ENCODE results near the gene MRPL12. TPM values are rescaled to one million over a fixed set of nuclear protein-coding genes. Genes with fewer than 3 reads are reported as not detected.

The MRPL12 gene
- total and polyA plus RNA-seq, 2 of the 13 experiments (the other 11 are each of a cell fraction or from before 2014, with no cell fraction given): 39.1 to 94.1 TPM

- TF ChIP-seq ZNF790 (CRISPR knock-in tag; IDR thresholded peaks at IDR 0.05; ENCODE audit: borderline replicate concordance): peak; percentile 88; the same call in 1 of the 2 replicates
- TF ChIP-seq CENPX (CRISPR knock-in tag; IDR thresholded peaks at IDR 0.05): no peak
- peak; percentile 95 for TF ChIP-seq NKX3-1 (CRISPR knock-in tag; IDR thresholded peaks at IDR 0.05)
Measured at GRCh38 chr17:81702934-81703746, at the start of gene MRPL12 (continued).

- ATAC-seq (peak; percentile 68), FAIRE-seq (no peak), DNase-seq (ENCODE audit: low spot score) (no peak)
- H3K27me3 ChIP-seq (ENCODE audit: control insufficient read depth in 1 of 2, insufficient read depth in 2 of 2, low read length in 2 of 2): peaks cover 0 to 17% of the 10 kb centered on the region in 2 experiments; a peak in 3 of 5 replicates
- H3K27ac ChIP-seq (ENCODE audit: extremely low read length, insufficient read depth, low read length): no peak overlapping the region
- peak overlapping the region; percentile 38; the same call in 1 of the 2 replicates for H3K9ac ChIP-seq (ENCODE audit: insufficient read depth, low read depth, low read length)
- intact Hi-C loops (cut with micrococcal nuclease; ENCODE audit: unreplicated experiment) (no loop called here), in situ Hi-C loops (cut with HindIII; ENCODE audit: extremely low pct_ligation_motif_present, low pct_unique_long_range_greater_than_20kb) (no loop called here)
- H3K4me1 ChIP-seq (ENCODE audit: insufficient read depth, low read length): peaks cover 80% of the 10 kb centered on the region
- no TSS peak for BruUV-seq (replicated peaks)
- CTCF ChIA-PET (ENCODE audit: low intra/inter-chr PET ratio, low total read pairs): no interaction called here
- WGBS (ENCODE audit: low lambda C conversion rate): 24% methylated on average over 13 of the region's 18 CpGs
- H4K20me1 ChIP-seq (ENCODE audit: insufficient read depth, low read length): no peaks in the 10 kb centered on the region
- POLR2A ChIA-PET: interaction anchor here (0.5 to 2.1 kb wide), 6 partner anchors 10 to 71 kb away, joined by 3 to 15 read pairs (median 5); partner anchors contain the start of genes CCDC137 and OXLD1
- H3K36me3 ChIP-seq (replicated peaks in 1 of 2; ENCODE audit: control insufficient read depth in 1 of 2, insufficient read depth in 2 of 2, low read length in 2 of 2): no peaks in the 10 kb centered on the region
- peak overlapping the region; percentile 45 for H3K4me2 ChIP-seq (ENCODE audit: low read depth, low read length)
- peak overlapping the region in 1 of 3 experiments; percentile 45; a peak in 1 of 6 replicates for H3K4me3 ChIP-seq (replicated peaks in 1 of 3; ENCODE audit: insufficient read depth in 1 of 3, low read depth in 2 of 3, low read length in 3 of 3)
- no peak overlapping the region for H2AFZ ChIP-seq (ENCODE audit: low read length)
- H3K79me2 ChIP-seq (ENCODE audit: insufficient read depth, low read length): no peaks in the 10 kb centered on the region
- H3K9me3 ChIP-seq (ENCODE audit: low read length): no peaks in the 10 kb centered on the region
- 0 out of 2 replicates have a peak, but pooled peaks have one; percentile 30 for TF ChIP-seq ZNF704 (CRISPR knock-in tag; IDR thresholded peaks at IDR 0.05; ENCODE audit: borderline replicate concordance)
- no peak for TF ChIP-seq KMT2B (CRISPR knock-in tag; IDR thresholded peaks at IDR 0.05)
- no peak for TF ChIP-seq ZNF605 (CRISPR knock-in tag; IDR thresholded peaks at IDR 0.05)
- no peak for TF ChIP-seq ZNF383 (CRISPR knock-in tag; IDR thresholded peaks at IDR 0.05; ENCODE audit: borderline replicate concordance)
- TF ChIP-seq ZNF674 (CRISPR knock-in tag; IDR thresholded peaks at IDR 0.05; ENCODE audit: low read depth): no peak
- no peak for TF ChIP-seq NR3C1 (CRISPR knock-in tag; IDR thresholded peaks at IDR 0.05)
- TF ChIP-seq MAF1 (CRISPR knock-in tag; IDR thresholded peaks at IDR 0.05; ENCODE audit: borderline replicate concordance): no peak
- TF ChIP-seq HNRNPLL (IDR thresholded peaks at IDR 0.05; ENCODE audit: low read depth, low read length, poor library complexity, severe bottlenecking): no peak
- TF ChIP-seq ZNF343 (CRISPR knock-in tag; IDR thresholded peaks at IDR 0.05): no peak
- TF ChIP-seq IRF2 (CRISPR knock-in tag; IDR thresholded peaks at IDR 0.05): 0 out of 2 replicates have a peak, but pooled peaks have one; percentile 18
- TF ChIP-seq ZNF337 (CRISPR knock-in tag; IDR thresholded peaks at IDR 0.05; ENCODE audit: borderline replicate concordance, low read depth): no peak
- TF ChIP-seq, protein P1, sequence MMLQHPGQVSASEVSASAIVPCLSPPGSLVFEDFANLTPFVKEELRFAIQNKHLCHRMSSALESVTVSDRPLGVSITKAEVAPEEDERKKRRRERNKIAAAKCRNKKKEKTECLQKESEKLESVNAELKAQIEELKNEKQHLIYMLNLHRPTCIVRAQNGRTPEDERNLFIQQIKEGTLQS (CRISPR knock-in tag; IDR thresholded peaks at IDR 0.05): no peak
- no peak for TF ChIP-seq SOX5 (CRISPR knock-in tag; IDR thresholded peaks at IDR 0.05; ENCODE audit: borderline replicate concordance)
- no peak for TF ChIP-seq YEATS4 (CRISPR knock-in tag; IDR thresholded peaks at IDR 0.05; ENCODE audit: borderline replicate concordance)
- no peak for TF ChIP-seq ZNF629 (CRISPR knock-in tag; conservative IDR thresholded peaks at IDR 0.05)
- peak; percentile 62; the same call in 1 of the 2 replicates for TF ChIP-seq WIZ (CRISPR knock-in tag; IDR thresholded peaks at IDR 0.05)
- peak; percentile 48; the same call in 1 of the 2 replicates for TF ChIP-seq ZZZ3 (CRISPR knock-in tag; IDR thresholded peaks at IDR 0.05; ENCODE audit: borderline replicate concordance)
- no peak for TF ChIP-seq TOE1 (CRISPR knock-in tag; IDR thresholded peaks at IDR 0.05)
- no peak for TF ChIP-seq ZNF780A (CRISPR knock-in tag; IDR thresholded peaks at IDR 0.05)
Measured at GRCh38 chr17:81655378-81656117, 47.6 kb upstream of the MRPL12 start.

Measured in HepG2 (cell line).